Measurements from ENCODE around the gene OFD1.

OFD1 gene

GRCh38 chrX:13774696-13775095 lies 40.1 kb downstream of the OFD1 start:
- TF ChIP-seq CTCF (IDR thresholded peaks at IDR 0.05) = no peak

GRCh38 chrX:13775837-13776236 lies 41.3 kb downstream of the OFD1 start:
- TF ChIP-seq CTCF (IDR thresholded peaks at IDR 0.05) = no peak

- TF ChIP-seq CTCF (IDR thresholded peaks at IDR 0.05) = no peak
Observed at GRCh38 chrX:13776387-13776786, 41.8 kb downstream of the OFD1 start.

GRCh38 chrX:13778916-13779315 lies 44.4 kb downstream of the OFD1 start:
- no peak for TF ChIP-seq CTCF (IDR thresholded peaks at IDR 0.05)

GRCh38 chrX:13780868-13781427 lies 46.4 kb downstream of the OFD1 start:
- TF ChIP-seq CTCF (IDR thresholded peaks at IDR 0.05) = no peak

GRCh38 chrX:13786048-13786447 lies 51.5 kb downstream of the OFD1 start:
- TF ChIP-seq CTCF (IDR thresholded peaks at IDR 0.05) = no peak

GRCh38 chrX:13790206-13791131 lies 55.9 kb downstream of the OFD1 start:
- TF ChIP-seq CTCF (IDR thresholded peaks at IDR 0.05) = no peak

Data from LNCAP (cell line).